ENCODE results near the gene S100G.

S100G gene

DNA sequence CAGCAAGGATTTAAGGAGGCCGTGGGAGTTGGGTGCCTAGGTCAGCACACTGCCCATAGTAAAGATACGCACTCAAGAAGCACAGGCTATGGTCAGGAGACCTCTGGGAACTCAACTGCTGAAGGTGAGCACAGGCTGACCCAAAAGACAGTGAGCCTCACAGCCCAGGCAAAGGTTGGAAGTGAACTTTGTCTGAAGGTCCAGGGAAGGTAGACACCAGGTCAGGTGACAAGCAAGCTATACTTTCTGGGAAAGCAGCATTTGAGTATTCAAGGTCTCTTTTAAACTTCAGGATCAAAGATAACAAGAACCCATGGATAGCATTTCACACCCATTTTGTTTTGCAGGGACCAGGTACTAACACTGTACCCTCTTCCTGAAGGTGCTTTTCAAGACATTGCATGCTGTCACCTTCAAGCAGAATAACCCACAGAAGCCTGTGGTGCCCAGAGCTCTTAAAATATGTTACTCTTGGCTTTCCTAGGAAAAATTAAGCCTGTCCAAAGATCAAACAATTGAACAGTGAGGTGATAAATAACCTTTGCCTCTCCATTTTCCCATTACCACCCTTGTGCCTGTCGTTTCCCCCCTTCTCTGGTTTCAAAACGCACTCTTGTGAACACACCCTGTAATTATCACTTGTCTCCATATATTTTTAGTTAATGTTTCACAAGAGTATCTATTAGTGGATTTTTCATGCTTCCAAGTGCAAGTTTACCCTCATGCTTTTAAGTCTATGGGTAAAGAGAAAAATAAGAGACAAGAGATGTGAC is 3.4 kb upstream of the S100G start:
- no peak for DNase-seq (ENCODE audit: low spot score)

DNA sequence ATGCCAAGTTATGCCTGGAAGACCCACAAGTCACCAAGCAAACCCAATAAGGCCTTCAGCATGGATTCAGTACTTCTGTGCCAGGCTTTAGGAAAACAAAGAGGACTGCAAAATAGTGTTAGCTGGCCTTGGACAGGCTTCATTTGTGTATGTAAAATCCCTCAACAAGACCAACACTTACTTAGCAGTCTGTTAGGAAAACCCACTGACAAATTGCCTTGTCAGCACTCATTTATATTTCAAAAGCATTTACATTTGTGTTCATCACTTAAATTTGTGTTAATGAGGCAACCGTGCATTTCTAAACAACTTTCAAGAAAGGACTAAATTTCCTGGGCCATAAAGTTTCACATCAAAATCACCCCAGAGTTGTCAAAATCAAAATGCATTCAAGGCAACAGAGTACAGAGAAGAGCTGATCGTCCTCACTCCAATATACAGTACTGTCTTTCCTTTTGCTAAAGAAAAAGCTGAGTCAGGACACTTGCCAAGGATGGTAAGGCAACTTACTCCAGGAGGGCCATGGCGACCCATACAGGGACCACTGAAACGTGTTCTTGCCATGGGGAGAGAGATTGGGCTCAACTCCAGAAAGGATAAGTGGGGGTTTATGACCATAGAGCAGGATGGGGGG is 1.6 kb downstream of the S100G start:
- no peak for DNase-seq (ENCODE audit: low spot score)

DNA sequence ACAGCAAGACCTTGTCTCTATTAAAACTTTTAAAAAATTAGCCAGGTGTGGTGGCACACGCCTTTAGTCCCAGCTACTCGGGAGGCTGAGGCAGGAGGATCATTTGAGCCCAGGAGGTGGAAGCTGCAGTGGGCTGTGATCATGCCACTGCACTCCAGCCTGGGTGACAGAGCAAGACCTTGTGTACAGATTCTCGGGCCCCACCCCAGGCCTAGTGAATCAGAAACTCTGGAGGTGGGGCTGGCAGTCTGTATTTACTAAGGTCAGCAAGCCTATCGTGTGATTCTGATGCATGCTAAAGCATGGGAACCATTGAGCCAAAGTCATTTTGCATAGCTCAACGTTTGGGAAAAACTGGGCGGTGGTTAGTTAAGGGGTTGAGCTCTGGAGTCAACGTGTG is 3.5 kb downstream of the S100G start:
- no peak for DNase-seq (ENCODE audit: low spot score)

DNA sequence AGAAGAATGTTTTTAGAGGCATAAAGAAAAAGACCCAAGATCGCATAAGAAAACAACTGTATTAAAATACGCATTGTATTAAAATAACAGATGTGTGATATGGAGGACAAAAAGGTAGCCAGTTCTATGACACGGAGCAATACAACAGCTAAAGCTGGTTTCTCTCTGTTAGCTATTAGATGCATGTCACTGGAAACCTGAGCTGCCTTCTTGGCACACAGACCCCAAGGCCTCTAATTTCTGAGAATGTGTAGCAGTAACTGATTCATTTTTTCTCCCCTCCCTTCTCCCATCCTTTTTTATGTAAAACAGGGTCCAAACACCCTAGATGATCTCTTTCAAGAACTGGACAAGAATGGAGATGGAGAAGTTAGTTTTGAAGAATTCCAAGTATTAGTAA is 4.1 kb downstream of the S100G start:
- no peak for DNase-seq (ENCODE audit: low spot score)

DNA sequence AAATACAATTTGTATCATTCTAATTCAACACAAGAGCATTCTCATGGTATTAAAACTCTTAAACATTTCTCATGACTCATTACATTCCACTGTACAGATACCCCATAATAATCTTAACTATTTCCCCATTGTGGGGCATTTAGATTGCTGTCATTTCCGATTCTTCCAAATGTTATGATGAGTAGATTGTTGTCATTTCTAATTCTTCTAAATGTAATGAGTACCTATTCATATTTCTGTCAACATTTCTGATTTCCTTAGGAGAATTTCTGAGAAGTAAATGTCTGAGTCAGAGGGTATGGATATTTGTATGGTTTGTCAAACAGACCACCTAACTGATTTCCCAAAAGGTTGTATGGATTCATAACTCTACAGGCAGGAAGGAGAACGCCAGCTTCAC is 8.3 kb downstream of the S100G start:
- no peak for DNase-seq (ENCODE audit: low spot score)

DNA sequence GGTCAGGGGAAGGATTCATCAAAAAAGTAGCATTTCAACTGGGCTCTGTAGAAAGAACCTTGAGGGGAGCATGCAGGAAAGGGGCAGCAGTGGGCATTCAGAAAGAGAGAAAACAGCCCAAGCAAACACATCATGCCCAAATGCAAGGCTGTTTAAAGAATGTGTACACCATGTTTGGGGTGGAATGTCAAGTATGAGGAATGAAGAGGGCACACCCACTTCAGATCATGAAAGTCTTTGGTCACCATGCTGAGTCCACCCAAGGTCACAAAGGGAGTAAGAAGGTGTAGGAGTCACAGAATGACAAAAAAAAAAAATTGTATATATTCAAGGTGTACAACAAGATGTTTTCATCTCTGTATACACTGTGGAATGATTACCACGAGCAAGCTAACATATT is 9.4 kb downstream of the S100G start:
- DNase-seq (ENCODE audit: low spot score), result no peak

DNA sequence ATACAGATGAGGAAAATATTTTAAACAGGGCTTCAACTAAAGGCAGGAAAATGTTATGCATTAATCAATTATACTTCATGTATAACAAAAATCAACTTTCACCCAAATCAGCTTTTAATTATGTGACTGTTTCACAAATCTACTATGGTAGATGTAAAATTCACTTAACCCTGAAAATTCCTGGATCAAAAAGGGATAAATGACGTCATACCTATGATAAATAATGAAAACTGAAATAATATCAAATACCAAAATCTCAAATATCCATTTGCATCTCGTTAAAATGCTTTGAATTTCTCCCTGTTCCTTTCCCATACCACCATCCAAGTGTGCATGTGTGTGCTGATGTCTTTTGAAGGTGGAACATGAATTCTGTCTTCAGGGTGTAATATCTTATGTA is 11.5 kb downstream of the S100G start:
- DNase-seq (ENCODE audit: low spot score), result no peak

DNA sequence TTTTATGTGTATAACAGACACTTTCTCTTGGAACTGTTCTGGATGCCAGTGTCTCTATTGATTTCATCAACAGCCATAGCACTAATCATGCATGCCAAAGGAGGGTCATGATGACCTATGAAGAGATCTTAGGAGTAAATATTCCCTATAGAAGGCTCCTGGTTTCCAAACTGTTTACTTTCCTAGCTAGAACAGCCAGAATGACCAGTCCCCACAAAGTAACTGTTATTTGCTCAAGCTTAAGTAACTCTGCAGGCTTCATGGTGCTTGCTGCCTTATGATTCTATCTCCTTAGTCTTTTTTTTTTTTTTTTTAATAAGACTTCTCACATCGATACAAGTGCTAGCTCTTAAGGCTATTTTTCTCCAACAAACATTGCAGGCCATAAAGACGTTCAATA is 12.4 kb downstream of the S100G start:
- no peak for DNase-seq (ENCODE audit: low spot score)

DNA sequence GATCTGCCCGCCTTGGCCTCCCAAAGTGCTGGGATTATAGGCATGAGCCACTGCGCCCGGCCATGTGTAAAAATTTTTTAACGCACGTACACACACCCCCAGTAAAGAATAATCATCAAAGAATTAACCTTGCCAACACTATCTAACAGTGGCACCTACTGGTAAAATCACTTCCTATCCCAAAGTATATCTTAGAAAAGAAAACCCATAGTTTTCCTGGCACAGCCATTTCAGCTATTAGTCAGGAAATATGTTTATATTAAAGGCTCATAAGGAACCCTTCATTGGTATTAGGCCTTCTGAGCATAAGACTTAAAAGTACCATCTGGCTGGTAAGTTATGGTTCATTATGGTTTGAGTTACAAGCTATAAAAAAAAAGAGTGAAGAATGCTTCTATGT is 14.1 kb downstream of the S100G start:
- no peak for DNase-seq (ENCODE audit: low spot score)

DNA sequence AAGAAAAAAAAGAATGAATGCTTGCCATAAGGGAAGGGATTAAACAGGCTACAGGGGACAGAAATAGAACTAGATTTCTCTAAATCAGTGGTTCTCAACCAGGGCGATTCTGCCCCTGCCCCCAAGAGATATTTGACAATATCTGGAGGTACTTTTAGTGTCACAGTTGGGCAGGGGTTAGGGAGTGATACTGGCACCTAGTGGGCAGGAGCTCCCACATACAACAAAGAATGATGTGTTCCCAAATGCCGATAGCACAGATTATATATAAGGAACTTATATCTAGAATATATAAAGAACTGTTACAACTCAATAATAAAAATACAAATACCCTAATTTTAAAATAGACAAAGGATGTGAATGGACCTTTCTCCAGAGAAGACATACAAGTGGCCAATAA is 14.7 kb downstream of the S100G start:
- DNase-seq (ENCODE audit: low spot score), result no peak

DNA sequence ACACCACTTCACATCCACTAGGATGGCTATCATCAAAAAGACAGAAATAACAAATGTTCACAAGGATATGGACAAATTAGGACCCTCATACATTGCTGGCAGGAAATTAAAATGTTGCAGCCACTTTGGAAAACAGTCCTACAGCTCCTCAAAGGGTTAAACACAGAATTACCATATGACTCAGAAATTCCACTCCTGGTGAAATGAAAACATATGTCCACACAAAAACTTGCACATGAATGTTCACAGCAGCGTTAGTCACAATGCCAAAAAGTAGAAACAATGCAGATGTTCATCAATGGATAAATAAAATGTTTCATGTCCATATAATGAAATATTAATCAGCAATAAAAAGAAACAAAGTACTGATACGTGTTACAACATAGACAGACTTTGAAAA is 15.1 kb downstream of the S100G start:
- DNase-seq (ENCODE audit: low spot score), result no peak

DNA sequence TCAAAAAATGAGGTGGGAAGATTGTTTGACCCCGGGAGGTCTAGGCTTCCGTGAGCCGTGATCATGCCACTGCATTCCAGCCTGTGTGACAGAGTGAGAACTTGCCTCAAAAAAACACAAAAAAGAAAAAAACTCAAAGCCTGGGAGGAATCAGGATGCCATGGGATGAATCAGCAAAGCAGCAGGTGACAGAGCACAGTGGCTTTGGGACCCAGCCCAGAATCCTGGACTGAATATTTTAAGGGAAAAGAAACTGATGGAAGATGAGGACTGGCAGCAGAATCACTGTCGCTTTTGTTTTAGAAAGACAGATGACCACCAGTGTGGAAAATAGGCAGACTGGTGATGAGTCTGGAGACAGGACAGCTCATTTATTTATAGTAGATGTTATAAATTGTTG is 16.6 kb downstream of the S100G start:
- DNase-seq (ENCODE audit: low spot score), result no peak

DNA sequence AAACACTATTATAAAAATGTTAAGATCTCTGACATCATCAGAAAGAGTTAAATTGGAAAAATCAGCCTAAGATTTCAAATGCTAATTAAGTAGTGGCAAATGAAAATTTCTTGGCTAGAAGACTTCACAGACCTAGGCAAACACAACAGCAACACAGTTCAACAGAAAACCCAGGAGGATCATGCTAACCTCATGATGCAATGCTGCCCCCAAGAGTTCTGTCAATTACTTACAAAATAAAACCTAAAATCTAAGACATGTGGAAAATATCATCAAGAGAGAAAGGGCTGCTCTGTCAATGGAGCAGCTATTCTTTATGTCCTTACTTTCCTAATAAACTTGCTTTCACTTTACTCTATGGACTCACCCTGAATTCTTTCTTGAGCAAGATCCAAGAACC is 21.0 kb downstream of the S100G start:
- peak; percentile 55 for DNase-seq (ENCODE audit: low spot score)

DNA sequence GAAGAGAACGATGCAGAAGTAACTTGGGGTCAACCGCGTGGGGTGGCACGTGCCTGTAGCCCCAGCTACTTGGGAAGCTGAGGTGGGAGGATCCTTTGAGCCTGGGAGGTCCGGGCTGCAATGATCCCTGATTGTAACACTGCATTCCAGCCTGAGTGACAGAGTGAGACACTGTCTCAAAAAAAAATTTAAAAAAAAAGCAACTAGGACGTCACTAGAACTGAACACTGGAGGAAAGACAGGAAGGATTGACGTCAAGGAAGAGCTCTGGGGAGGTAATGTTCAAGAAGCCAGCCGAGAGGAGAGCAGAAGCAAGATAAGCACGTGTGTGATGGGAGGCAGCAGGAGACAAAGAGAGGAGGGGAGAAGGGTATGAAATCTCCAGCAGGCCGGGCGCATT is 28.7 kb downstream of the S100G start:
- no peak for DNase-seq (ENCODE audit: low spot score)

DNA sequence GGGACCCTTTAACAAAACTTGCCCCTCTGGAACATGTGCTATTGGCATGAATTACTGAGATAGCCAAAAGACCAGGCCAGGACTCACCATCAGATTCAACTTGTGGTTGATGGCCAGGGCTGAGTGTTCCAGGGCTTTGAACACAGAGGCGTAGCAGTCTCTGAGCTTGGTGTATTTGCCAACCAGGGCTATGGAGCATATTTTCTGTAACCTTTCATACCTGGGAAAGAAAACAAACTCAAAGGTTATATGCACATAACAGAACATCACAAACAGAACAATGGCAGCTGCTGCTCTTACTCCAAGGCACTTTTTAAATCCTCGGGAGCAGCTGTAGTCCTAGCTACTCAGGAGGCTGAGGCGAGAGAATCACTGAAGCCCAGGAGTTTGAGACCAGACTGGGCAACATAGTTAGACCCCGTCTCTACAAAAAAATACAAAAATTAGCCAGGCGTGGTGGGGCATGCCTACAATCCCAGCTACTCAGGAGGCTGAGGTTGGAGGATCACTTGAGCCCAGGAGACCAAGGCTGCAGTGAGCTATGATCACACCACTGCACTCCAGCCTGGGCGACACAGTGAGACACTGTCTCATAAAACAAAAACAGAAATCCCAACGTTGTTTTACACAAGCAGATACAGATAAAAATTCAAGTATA is 33.2 kb downstream of the S100G start:
- DNase-seq (ENCODE audit: low spot score), result no peak

DNA sequence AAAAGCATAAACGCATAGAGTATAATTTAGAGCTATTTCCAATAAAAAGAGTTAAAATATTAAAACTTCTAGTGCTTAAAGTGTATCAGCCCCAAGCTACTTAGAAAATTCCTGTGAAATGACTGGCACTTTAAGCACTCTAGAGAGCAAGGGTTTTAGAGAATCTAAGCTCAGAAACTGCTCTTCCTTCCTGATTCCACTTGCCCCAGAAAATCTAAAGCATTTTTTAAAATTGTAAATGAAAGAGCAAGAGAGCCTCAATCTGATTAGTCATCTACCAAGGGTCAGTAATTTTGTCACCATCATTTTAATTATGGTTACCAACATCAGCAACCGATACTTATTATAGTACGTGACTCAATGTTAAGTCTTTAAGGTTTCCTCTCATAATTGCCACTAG is 37.6 kb downstream of the S100G start:
- DNase-seq (ENCODE audit: low spot score), result no peak

DNA sequence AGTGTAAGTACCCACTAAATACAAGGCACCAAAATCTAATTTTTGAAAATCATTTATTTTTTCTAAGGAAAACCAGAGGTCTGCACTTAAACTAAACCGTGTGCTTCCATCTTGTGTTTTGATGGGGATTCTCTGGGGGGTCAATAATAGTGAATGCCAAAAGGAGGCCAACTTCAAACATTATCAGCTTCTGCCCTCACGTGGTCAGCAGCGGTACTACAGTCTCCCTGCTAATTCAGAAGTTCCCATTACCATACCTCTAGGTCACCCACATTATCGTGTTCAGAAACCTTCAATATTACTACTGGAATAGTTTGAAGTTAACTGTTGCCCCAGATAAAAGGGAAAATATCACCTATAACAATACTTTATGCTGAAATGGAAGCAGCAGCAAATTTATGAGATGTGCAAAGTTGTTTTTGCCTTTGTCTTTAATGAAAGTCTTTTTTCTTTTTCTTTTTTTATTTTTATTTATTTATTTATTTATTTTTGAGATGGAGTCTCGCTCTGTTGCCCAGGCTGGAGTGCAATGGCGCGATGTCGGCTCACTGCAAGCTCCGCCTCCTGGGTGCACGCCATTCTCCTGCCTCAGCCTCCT is 45.2 kb downstream of the S100G start:
- peak; percentile 69 for DNase-seq (ENCODE audit: low spot score)

DNA sequence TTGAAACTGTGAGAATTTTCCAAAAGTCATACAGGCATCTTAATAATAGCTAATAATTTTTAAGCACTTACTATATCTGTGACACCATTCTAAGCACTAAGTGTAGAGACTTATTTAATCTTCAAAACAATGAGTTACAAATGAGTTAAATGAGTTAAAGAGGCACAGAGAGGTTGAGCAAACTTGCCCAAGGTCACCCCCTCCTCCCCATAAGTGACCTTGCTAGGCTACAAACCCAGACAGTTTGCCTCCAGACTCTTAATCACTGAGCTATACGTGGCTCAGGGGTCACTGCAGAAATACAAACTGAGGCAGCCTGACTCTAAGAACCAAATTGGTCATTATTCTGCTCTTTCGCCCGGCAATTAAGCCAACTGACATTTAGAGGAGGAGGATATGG is 47.0 kb downstream of the S100G start:
- DNase-seq (ENCODE audit: low spot score), result no peak

DNA sequence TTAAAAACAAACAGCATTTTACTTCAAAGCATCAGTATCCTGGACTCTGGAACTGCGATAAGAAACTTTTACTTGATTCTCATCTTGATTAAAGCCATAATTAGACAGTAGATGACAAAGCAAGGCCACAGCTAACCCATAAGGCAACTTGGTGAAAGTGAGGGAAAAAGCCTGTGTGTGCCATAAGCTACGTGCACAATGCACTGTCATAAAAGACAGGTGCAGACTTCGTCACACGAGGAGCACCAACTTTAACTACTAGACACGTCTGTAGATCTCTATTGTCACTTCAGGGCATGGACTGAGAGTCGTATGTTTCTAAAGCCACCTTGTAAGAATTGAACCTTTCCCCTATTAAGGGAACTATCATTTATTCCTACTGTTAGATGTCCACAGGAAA is 49.4 kb downstream of the S100G start:
- no peak for DNase-seq (ENCODE audit: low spot score)

DNA sequence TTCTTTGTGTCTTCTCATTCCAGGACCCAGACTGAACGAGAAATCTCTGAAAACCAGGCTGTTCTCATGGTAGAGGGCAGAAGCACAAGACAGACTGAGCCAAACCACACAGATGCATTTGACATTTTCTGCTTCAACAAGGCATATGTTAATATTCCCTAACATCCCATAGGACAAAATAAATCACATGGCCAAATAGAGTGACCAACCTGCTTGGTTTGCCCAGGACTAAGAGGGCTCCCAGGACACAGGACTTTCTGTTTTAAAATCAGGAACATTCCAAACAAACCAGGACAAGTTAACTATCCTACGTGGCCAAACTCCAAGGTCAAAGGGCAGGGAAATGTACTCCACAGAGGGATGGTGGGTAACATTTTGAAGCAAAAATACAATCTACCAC is 50.8 kb downstream of the S100G start:
- DNase-seq (ENCODE audit: low spot score), result no peak

DNA sequence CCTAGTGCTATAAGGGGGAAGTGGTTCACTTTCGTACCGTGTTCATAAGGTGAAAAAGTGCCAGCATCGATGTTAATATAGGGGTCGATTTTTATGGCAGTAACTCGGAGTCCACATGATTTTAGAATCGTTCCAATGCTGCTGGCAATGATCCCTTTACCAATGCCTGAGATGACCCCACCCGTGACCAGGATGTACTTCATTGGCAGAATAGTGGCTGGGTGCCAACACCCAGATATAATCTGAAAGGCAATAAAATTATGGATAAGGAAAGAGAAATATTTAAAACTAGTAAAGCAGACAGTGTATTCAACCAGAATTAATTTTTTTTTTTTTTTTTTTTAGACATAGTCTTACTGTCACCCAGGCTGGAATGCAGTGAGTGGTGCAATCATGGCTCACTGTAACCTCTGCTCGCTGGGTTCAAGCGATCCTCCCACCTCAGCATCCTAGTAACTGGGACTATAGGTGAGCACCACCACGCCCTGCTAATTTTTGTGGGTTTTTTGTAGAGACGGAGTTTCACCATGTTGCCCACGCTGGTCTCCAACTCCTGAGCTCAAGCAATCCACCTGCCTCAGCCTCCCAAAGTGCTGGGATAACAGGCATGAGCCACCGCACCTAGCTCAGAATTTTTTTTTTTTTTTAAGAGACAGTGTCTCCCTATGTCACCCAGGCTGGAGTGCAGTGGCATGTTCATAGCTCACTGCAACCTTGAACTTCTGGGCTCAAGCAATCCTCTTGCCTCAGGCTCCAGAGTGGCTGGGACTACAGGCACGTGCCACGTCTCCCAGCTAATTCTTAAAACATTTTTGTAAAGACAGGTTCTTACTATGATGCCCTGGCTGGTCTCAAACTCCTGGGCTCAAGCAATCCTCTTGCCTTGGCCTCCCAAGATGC is 53.0 kb downstream of the S100G start:
- DNase-seq (ENCODE audit: low spot score), result no peak

Measured in hematopoietic multipotent progenitor cell treated with erythropoietin and hydrocortisone succinate and interleukin-3 and kit ligand, for 17 days (in vitro differentiated cells).